ENCODE data around the gene SGCE.

DNA sequence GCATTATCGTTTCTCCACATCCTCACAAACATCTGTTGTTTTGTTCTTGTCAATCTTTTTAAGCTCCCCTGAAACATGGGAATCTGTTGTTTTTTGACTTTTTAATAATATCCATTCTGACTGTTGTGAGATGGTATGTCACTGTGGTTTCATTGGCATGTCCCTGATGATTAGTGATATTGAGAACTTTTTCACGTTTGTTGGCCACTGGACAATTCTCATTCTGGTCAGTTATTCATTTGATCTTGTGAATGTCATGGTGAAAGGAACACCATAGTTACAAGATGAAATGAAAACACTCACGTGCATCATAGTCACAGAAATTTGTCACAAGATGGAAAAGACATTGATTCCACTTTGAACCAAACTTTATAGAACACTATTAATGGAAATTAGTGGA, 20.5 kb upstream of the SGCE start:
- TF ChIP-seq POLR2A (IDR thresholded peaks at IDR 0.05): no peak
- TF ChIP-seq, protein P1, sequence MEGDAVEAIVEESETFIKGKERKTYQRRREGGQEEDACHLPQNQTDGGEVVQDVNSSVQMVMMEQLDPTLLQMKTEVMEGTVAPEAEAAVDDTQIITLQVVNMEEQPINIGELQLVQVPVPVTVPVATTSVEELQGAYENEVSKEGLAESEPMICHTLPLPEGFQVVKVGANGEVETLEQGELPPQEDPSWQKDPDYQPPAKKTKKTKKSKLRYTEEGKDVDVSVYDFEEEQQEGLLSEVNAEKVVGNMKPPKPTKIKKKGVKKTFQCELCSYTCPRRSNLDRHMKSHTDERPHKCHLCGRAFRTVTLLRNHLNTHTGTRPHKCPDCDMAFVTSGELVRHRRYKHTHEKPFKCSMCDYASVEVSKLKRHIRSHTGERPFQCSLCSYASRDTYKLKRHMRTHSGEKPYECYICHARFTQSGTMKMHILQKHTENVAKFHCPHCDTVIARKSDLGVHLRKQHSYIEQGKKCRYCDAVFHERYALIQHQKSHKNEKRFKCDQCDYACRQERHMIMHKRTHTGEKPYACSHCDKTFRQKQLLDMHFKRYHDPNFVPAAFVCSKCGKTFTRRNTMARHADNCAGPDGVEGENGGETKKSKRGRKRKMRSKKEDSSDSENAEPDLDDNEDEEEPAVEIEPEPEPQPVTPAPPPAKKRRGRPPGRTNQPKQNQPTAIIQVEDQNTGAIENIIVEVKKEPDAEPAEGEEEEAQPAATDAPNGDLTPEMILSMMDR (IDR thresholded peaks at IDR 0.05): no peak

All from vagina (tissue), 2 donors.